PC-3 (cell line): ENCODE results near the gene CLEC16A.

Experiments
- EZH2 ChIP-seq: fragments of 300-600 bp; sonication (generic); IDR thresholded peaks from one replicate; pipeline ENCODE4 v1.6.1; 2017; ENCODE audit warnings: antibody characterized with exemption, mild to moderate bottlenecking, low read length; ENCODE audit not compliant: unreplicated experiment
- EZH2phosphoT487 ChIP-seq: fragments of 300-600 bp; sonication (generic); IDR thresholded peaks from 2 replicates; pipeline ENCODE4 v1.6.1; 2018; ENCODE audit warnings: mild to moderate bottlenecking, antibody characterized with exemption, low read length, borderline replicate concordance
- TF ChIP-seq, protein P1 (sequence below): fragments of 300-600 bp; sonication (generic); conservative IDR thresholded peaks from 2 replicates; pipeline ENCODE4 v1.5.1; 2017; ENCODE audit warnings: antibody characterized with exemption, low read depth, mild to moderate bottlenecking, low read length

DNA sequence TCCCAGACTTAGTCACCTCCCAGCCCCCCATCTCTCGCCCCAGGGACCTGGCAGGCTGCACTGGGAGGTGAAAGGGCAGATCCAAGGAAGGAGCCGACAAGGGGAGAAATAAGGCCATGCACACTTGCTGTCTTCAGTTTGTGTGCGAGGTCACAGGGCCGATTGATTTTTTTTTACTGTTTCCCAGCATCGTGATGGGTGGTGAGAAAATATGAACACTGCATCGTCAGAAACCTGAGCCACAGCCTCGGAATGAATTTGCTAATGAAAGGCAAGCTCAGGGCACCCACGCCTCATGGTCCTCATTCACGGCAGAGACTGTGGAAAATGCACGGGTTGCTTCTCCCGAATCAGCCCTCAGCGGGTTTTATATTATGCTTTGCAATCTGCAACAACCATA, 213.7 kb downstream of the CLEC16A start:
- TF ChIP-seq EZH2 (no peak), EZH2phosphoT487 (no peak)
- TF ChIP-seq, protein P1, sequence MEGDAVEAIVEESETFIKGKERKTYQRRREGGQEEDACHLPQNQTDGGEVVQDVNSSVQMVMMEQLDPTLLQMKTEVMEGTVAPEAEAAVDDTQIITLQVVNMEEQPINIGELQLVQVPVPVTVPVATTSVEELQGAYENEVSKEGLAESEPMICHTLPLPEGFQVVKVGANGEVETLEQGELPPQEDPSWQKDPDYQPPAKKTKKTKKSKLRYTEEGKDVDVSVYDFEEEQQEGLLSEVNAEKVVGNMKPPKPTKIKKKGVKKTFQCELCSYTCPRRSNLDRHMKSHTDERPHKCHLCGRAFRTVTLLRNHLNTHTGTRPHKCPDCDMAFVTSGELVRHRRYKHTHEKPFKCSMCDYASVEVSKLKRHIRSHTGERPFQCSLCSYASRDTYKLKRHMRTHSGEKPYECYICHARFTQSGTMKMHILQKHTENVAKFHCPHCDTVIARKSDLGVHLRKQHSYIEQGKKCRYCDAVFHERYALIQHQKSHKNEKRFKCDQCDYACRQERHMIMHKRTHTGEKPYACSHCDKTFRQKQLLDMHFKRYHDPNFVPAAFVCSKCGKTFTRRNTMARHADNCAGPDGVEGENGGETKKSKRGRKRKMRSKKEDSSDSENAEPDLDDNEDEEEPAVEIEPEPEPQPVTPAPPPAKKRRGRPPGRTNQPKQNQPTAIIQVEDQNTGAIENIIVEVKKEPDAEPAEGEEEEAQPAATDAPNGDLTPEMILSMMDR = no peak
